ENCODE results near the gene PSORS1C2.
"Not testable (repeated sequence)": the region's sequence is repeated elsewhere in the genome, so short reads cannot be mapped to it uniquely, and the experiment has no call there.

Gene PSORS1C2

GRCh38 chr6:31138982-31139381, at the start of gene PSORS1C2:
Gene PSORS1C2 (minus strand): TSS chr6:31139066. CDS start chr6:31139026, 40 bp downstream.
- no peak for DNase-seq (ENCODE audit: low read depth)

- no peak for DNase-seq (ENCODE audit: low read depth)
These were observed 48.9 kb upstream of the PSORS1C2 start for GRCh38 chr6:31187780-31188194.

GRCh38 chr6:31186052-31186734, 47.3 kb upstream of the PSORS1C2 start:
- DNase-seq (ENCODE audit: low read depth) = no peak

- DNase-seq (ENCODE audit: low read depth) = not testable (repeated sequence)
These were observed 46.8 kb upstream of the PSORS1C2 start for GRCh38 chr6:31185695-31186051.

GRCh38 chr6:31183859-31184258, 45.0 kb upstream of the PSORS1C2 start:
- DNase-seq (ENCODE audit: low read depth) = not testable (repeated sequence)

- DNase-seq (ENCODE audit: low read depth) = not testable (repeated sequence)
These were observed 44.4 kb upstream of the PSORS1C2 start for GRCh38 chr6:31183287-31183686.

- DNase-seq (ENCODE audit: low read depth) = no peak
These were observed 41.6 kb upstream of the PSORS1C2 start for GRCh38 chr6:31180500-31180899.

- no peak for DNase-seq (ENCODE audit: low read depth)
These were observed 41.0 kb upstream of the PSORS1C2 start for GRCh38 chr6:31179896-31180295.

- DNase-seq (ENCODE audit: low read depth) = no peak
These were observed 40.1 kb upstream of the PSORS1C2 start for GRCh38 chr6:31179042-31179386.

GRCh38 chr6:31178143-31179041, 39.5 kb upstream of the PSORS1C2 start:
- DNase-seq (ENCODE audit: low read depth) = no peak

- no peak for DNase-seq (ENCODE audit: low read depth)
These were observed 37.1 kb upstream of the PSORS1C2 start for GRCh38 chr6:31175971-31176370.

GRCh38 chr6:31174378-31174777, 35.5 kb upstream of the PSORS1C2 start:
- DNase-seq (ENCODE audit: low read depth) = no peak

GRCh38 chr6:31173406-31173805, 34.5 kb upstream of the PSORS1C2 start:
- DNase-seq (ENCODE audit: low read depth) = no peak

- no peak for DNase-seq (ENCODE audit: low read depth)
These were observed 34.1 kb upstream of the PSORS1C2 start for GRCh38 chr6:31172973-31173384.

- DNase-seq (ENCODE audit: low read depth) = no peak
These were observed 33.4 kb upstream of the PSORS1C2 start for GRCh38 chr6:31171931-31172905.

- no peak for DNase-seq (ENCODE audit: low read depth)
These were observed 32.3 kb upstream of the PSORS1C2 start for GRCh38 chr6:31170987-31171671.

- no peak for DNase-seq (ENCODE audit: low read depth)
These were observed 31.7 kb upstream of the PSORS1C2 start, which contains the start of gene POU5F1 for GRCh38 chr6:31170600-31170881. Gene POU5F1 (minus strand): TSS chr6:31170682. CDS start chr6:31170620, 62 bp downstream.

GRCh38 chr6:31169858-31170599, 31.2 kb upstream of the PSORS1C2 start:
- DNase-seq (ENCODE audit: low read depth) = not testable (repeated sequence)

- no peak for DNase-seq (ENCODE audit: low read depth)
These were observed 30.4 kb upstream of the PSORS1C2 start for GRCh38 chr6:31169123-31169857.

- no peak for DNase-seq (ENCODE audit: low read depth)
These were observed 29.7 kb upstream of the PSORS1C2 start for GRCh38 chr6:31168606-31169005.
